Subcutaneous adipose tissue (tissue), 4 donors: ENCODE measurements around the gene TRIM62. TPM values are rescaled to one million over a fixed set of nuclear protein-coding genes. Genes with fewer than 3 reads are reported as not detected.

Experiments
- total RNA-seq, 4 donors: library from RNA; depleted of rRNA; stranded (reverse); fragments of >200 nt; gene quantifications; one replicate each; pipeline ENCODE4 v1.1.0, GENCODE V29; 2016
- TF ChIP-seq, protein P1 (sequence below): fragments of 450-650 bp; IDR thresholded peaks from one replicate; pipeline ENCODE4 v1.5.1; 2016; ENCODE audit warnings: low read depth, mild to moderate bottlenecking, control low read depth, antibody characterized with exemption, moderate library complexity

Gene TRIM62
- 1 to 10 TPM; 1.5 to 4.9 (median 3.5) TPM for total RNA-seq

GRCh38 chr1:33181921-33182341 is at the start of gene TRIM62:
TRIM62 (minus strand) TSS chr1:33182043; CDS start chr1:33181432, 611 bp downstream.
- TF ChIP-seq, protein P1, sequence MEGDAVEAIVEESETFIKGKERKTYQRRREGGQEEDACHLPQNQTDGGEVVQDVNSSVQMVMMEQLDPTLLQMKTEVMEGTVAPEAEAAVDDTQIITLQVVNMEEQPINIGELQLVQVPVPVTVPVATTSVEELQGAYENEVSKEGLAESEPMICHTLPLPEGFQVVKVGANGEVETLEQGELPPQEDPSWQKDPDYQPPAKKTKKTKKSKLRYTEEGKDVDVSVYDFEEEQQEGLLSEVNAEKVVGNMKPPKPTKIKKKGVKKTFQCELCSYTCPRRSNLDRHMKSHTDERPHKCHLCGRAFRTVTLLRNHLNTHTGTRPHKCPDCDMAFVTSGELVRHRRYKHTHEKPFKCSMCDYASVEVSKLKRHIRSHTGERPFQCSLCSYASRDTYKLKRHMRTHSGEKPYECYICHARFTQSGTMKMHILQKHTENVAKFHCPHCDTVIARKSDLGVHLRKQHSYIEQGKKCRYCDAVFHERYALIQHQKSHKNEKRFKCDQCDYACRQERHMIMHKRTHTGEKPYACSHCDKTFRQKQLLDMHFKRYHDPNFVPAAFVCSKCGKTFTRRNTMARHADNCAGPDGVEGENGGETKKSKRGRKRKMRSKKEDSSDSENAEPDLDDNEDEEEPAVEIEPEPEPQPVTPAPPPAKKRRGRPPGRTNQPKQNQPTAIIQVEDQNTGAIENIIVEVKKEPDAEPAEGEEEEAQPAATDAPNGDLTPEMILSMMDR = no peak

GRCh38 chr1:33231166-33231565 is 49.3 kb upstream of the TRIM62 start:
- TF ChIP-seq, protein P1 = no peak

DNA sequence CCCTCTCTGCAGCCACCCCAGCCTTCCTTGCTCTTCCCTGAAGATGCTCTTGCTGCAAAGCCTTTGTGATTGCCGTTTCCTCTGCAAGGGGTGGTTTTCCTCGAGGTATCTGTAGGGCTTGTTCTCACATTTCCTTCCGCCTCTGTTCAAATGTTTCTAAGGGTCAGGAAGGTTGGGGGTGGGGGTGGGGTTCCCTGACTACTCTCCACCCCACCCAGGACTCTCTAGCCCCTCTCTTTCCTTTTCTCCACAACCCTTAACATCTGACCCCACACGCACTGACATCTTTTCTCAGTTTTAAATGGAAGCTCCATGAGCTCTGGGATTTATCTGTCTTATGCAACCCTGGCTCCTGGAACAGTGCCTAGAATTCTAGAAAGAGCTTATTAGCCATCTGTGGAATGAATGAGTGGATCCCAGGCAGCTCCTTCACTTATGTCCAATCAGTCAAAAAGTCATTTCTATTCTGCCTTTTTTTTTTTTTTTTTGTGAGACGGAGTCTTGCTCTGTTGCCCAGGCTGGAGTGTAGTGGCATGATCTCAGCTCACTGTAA is 47.2 kb upstream of the TRIM62 start:
- TF ChIP-seq, protein P1 = no peak

DNA sequence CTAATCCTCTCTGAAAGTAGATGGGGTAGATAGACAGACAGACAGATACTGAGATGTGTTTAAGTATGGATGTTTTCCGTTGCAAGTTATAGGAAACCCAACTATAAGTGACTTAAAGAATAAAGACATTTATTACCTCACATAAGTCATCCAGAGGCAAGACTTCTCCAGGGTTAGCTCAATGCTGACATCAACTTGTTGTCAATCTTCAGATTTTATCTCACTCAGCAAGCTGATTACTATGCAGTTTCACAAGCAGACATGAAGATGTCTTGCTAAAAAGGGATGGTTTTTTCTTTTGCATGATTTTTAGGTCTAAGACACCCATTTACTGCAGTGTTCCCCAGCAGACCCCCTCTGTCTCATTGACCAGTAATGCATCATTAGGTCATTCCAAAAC is 43.7 kb upstream of the TRIM62 start:
- TF ChIP-seq, protein P1 = no peak

GRCh38 chr1:33224166-33224707 is 42.4 kb upstream of the TRIM62 start:
- TF ChIP-seq, protein P1 = no peak

- TF ChIP-seq, protein P1 = no peak
Measured at GRCh38 chr1:33222381-33222780, 40.5 kb upstream of the TRIM62 start.

GRCh38 chr1:33221385-33221758 is 39.5 kb upstream of the TRIM62 start:
- TF ChIP-seq, protein P1 = no peak
